Hematopoietic multipotent progenitor cell treated with erythropoietin and hydrocortisone succinate and interleukin-3 and kit ligand, for 17 days (in vitro differentiated cells): ENCODE measurements around the gene CCDC182.

Experiments
- DNase-seq: peaks from one replicate; pipeline ENCODE4 v3.0.0-alpha.2; 2015; ENCODE audit warnings: low spot score

CCDC182 gene

GRCh38 chr17:57727630-57728175 is 17.4 kb downstream of the CCDC182 start:
- no peak for DNase-seq

- no peak for DNase-seq
These were observed 18.3 kb downstream of the CCDC182 start for GRCh38 chr17:57726838-57727237.

- DNase-seq: no peak
These were observed 18.8 kb downstream of the CCDC182 start for GRCh38 chr17:57726213-57726790.

- no peak for DNase-seq
These were observed 20.4 kb downstream of the CCDC182 start for GRCh38 chr17:57724729-57725125.

DNA sequence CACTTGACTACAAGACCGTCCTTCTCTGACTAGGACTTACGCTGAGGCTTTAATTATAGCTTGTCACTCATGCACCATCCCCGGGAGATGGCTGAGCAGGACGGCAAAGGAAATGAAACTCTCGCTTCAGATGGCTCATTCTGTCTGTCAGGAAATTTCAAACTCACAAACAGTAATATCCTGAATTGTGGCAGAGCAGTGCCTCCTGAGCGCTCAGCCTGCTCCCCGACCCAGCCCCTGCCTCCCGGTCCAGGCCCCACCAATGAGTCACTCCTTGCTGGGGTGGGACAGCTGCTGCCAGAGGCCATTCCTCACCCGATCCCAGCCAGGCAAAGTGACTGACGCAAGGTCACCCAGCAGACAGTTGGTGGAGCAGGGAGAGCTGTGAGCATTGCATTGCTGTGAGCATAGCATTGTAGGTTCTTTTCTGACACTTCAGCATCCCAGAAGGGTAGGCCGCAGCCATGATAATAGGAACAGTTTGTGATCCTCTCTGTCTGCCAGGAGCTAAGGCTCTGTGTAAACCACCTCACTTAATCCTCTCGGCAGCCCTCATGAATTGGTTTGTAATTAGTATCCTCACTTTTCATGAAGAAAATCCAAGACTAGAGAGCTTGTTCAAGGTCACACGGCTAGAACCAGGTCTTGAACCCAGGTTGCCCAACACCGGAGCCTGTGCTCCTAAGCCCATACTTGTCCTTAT is 20.9 kb downstream of the CCDC182 start:
- DNase-seq: no peak

- DNase-seq: no peak
These were observed 21.6 kb downstream of the CCDC182 start for GRCh38 chr17:57723427-57724025.

- DNase-seq: no peak
These were observed 22.4 kb downstream of the CCDC182 start for GRCh38 chr17:57722704-57723043.

GRCh38 chr17:57721967-57722703 is 23.0 kb downstream of the CCDC182 start:
- DNase-seq: no peak

DNA sequence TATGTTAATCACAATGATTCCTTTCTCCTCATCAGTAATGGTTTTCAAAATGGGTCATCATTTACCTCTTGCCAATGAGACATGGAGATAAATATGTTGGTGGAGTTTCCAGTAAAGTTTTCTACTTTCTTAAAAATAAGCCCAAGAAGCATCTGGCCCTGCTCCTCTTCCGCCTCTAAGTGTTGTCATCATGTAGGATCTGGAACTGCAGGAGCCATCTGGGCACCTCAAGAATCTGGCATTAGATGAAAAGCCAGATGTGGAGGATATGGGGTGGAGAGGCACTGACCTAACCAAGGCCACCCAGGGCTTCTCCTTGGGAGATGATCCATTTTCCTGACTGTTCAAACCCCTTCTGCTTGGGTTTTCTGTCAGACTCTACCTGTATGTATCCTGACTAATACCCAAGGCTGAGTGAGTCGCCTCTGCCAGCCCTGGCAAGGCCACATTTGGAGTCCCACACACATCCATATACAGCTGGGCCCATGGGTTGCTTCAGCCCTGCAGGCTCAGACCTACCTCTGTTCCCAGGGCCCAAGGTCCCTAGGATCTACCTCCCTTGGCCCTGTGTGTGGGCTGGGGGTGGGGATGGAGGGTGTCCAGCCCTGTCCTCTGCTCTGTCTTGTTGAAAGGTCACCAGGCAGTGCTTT is 24.6 kb downstream of the CCDC182 start:
- no peak for DNase-seq

- DNase-seq: no peak
These were observed 26.2 kb downstream of the CCDC182 start for GRCh38 chr17:57718878-57719277.

DNA sequence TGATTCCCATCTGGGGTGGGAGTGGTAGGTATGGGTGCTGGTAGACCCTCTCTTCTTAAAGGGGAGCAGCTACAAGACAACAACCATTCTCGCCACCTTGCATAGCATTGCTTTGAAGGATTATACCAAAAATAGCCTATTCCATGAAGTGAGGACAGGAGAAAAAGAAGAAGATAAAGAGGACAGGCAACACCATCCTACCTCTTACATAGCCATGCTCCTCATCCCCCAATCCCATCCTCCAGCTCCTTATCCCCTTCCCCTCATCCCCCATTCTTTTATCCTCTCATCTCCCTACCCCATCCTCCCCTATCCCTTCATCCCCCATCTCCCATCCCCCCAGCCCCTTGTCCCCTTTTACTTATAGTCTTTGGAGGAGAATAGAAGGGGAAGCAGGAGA is 29.1 kb downstream of the CCDC182 start:
- no peak for DNase-seq

DNA sequence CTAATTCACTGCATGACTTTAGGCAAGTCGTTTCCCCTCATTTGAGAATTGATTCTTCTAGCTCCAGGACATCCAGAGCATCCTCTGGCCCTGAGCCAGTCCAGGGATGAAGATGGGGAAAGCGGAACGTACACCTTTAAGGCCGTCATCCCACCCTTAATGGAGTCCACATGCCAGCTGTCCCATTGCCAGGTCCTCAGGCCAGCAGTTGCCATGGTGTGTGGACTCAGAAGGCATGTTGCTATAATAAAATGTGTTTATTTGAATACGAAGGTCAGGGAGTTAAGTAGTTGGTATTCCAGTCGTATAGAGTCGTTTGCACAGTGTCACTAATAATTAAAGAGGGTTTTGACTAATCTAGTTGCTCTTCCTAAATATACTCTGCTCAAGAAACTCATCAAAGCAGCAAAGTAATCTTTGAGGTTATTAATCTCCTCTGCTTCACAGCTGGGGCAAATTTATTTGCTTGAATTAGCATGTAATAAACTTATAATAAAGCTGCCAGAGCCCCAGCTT is 30.4 kb downstream of the CCDC182 start:
- no peak for DNase-seq

GRCh38 chr17:57713140-57713539 is 32.0 kb downstream of the CCDC182 start:
- no peak for DNase-seq

DNA sequence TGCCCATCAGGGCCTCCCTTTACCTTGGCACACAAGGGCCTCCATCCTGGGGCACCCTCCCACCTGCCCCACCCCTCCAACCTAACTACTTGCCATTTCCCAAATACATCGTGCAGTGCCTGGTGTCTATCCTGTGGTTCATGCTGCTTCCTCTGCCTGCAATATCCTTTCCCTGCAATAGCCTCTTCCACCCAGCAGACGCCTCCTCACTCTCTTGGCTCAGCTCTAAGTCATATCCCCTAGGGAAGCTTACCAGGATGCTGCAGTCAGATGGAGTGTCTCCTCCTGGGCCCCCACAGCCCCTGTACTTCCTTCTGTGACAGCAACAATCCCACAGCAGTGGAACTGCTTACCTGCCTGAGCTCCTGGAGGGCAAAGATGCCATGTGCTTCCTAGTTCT is 36.7 kb downstream of the CCDC182 start:
- no peak for DNase-seq

GRCh38 chr17:57707892-57708291 is 37.2 kb downstream of the CCDC182 start:
- no peak for DNase-seq

- DNase-seq: no peak
These were observed 38.3 kb downstream of the CCDC182 start for GRCh38 chr17:57706761-57707160.

GRCh38 chr17:57705921-57706695 is 39.0 kb downstream of the CCDC182 start:
- DNase-seq: no peak

DNA sequence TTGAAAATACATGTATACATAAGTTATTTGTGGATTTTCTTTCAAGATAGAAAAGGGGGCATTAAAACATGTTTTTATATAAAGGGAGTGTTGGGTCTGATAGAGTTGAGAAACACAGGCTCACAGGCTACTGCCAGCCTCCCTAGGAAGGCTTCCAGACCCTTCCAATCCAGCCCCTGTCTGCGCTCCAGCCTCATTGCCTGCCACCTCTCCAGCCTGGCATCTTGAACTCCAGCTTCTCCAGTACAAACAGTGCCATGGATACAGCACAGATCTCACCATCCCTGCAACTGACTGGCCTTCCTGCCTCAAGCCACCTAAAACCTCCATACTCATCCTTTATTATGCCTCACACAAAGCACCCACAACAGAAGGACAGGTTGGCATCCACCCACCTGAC is 40.7 kb downstream of the CCDC182 start:
- DNase-seq: no peak

DNA sequence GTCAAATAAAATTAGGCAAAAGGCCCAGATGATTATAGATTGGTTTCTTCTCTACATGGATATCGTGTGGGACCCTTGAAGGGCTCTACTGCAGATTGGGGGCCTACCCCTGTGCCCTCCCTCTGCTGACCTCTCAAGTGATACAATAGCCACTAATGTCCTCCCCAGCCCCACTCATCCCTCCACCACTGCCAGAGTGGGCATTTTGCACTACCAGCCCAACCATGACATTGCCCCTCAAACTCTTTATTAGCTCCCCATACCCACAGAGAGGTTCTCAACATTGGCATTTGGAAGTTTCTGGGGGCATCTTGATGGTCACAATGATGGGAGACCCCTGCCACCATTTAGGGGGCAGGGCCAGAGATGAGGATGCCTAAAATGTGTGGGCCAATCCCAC is 41.8 kb downstream of the CCDC182 start:
- DNase-seq: no peak

- DNase-seq: no peak
These were observed 44.0 kb downstream of the CCDC182 start for GRCh38 chr17:57701124-57701523.

- no peak for DNase-seq
These were observed 45.3 kb downstream of the CCDC182 start for GRCh38 chr17:57699751-57700219.
